Left kidney (tissue), 2 donors: ENCODE data around the gene MZT2B. TPM values are rescaled to one million over a fixed set of nuclear protein-coding genes. Genes with fewer than 3 reads are reported as not detected.
"Not testable (repeated sequence)": the region's sequence is repeated elsewhere in the genome, so short reads cannot be mapped to it uniquely, and the experiment has no call there.

Experiments used
- DNase-seq: peaks from one replicate; pipeline ENCODE4 v3.0.0-alpha.2; 2013
- polyA plus RNA-seq: library from polyadenylated mRNA; unstranded; fragments of 120-200 nt; gene quantifications from one replicate; pipeline ENCODE4 v1.2.1, GENCODE V29; 2013; ENCODE audit not compliant: insufficient read length

Gene MZT2B
- polyA plus RNA-seq, 1 donor, result 62.2 TPM

DNA sequence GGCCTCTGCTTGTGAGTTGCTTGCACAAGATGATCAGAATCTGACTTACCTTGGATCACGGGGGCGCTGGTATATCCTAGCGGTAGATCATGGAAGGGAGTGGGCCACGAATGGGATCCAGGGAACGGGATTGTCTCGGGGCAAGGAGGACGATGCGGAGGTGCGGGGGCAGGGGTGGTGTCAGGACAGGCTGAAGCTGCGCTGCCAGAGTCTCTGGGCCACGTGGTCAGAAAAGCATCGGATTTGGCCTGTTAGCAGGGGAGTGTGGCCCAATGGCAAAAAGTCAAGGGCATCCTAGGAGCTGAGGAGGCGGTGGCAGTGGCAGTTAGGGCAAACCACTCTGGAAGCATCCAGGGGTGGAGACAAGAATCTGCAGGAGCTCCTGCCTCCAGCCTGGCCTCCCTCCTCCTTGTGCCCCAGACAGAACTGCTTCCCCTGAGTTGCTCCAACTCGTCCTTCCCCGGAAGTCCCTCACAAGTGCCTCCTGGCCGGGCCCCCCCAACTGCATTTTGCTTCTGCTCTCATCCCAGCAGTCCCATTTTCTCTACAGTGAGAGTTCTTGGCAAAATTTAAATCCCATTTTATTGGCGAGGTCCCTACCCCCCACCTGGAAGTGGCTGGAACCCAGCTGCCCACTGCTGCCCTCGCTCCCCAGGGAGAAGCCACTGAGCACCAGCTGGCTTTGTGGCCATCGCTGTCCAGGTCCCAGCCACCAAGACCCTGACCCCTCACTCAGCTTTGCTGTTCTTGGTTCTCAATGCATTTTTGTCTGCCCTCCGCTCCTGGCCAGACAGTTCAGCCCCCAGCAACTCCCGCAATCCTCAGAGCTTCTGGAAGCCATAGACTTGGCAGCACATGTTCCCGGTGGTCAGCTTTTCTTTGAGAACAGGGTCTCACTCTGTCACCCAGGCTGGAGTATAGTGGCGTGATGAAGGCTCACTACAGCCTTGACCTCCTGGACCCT, 31.6 kb upstream of the MZT2B start:
- DNase-seq, result no peak

- DNase-seq, result not testable (repeated sequence)
Measured at GRCh38 chr2:130151145-130151512, 30.9 kb upstream of the MZT2B start.

DNA sequence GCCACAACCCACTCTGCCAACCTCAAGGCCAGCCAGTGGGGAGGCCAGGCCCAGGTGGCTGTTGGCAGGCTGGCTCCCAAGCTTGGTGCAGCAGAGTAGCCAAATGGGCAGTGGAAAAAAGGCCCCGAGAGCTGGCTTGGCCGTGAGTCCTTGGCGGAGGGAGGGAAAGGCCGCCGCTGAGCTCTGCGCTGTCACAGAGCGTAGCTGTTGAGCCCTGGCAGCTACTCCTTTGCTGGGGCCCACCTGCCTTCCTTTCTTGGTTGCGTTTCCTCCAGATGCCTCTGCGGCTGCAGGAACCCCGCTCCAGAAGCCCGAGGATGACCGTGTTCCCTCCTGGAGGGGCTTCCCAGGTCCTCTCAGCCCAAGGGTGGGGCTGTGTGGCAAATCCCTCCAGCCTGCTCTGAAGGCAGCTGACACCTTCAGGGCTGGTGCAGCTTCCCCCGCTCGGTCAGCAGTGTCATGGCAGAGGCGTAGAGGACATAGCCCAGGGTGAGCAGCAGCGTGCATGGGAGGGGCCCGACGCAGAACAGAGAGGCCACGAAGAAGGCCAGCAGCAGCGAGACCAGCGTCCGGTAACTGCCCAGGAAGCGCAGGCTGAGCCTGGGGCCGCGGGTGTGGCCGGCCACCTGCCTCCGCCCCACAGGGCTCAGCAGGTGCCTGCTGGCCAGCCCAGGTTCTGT, 29.8 kb upstream of the MZT2B start:
- DNase-seq, result not testable (repeated sequence)

GRCh38 chr2:130152816-130153595, 29.1 kb upstream of the MZT2B start:
- no peak for DNase-seq

- not testable (repeated sequence) for DNase-seq
Measured at GRCh38 chr2:130153721-130154422, 28.2 kb upstream of the MZT2B start.

GRCh38 chr2:130154423-130154770, 27.7 kb upstream of the MZT2B start:
- DNase-seq, result not testable (repeated sequence)

DNA sequence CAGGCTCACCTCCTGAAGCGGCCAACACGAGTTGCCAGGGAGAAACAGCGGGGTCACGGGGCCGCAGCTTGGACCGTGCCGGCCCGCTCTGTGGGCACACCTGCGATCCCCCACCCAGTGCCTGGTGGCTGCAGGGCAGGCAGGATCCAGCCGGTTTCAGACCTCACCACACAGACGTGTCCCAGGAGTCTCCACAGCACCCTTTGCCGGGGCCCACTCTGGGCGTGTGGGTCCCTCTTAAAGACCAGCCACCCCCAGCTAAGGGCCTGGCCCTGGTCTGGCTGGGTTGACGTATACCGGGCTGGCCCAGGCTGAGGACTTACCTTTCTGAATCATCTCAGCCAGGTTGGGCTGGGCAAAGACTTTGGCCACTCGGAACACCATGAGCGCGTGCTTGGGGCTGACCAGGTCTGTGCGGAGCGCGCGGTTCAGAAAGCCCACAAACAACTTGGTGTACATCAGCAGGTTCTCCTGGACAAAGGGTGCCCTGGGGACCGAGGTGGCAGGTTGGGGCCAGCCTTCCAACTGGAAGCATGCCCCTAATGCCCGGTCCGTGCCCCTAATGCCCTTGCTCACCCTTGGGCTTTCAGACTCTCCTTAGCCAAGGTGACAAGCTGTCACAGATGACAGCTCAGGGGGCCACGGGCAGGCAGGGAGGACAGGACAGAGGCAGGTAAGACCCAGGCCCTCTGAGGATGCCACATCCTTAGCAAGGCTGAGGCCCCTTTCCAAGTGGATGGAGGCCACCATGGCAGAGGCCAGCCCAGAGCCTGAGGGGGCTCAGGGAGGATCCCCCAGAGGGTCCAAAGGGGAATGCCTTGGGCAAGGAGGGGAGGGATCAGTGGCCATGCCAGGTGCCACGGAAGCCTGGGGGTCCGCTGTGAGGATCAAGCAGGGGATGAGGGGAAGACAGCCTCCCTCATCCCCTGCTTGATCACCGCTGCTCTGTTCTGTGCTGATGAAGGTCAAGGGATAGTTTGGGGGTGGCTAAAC, 27.0 kb upstream of the MZT2B start:
- no peak for DNase-seq

DNA sequence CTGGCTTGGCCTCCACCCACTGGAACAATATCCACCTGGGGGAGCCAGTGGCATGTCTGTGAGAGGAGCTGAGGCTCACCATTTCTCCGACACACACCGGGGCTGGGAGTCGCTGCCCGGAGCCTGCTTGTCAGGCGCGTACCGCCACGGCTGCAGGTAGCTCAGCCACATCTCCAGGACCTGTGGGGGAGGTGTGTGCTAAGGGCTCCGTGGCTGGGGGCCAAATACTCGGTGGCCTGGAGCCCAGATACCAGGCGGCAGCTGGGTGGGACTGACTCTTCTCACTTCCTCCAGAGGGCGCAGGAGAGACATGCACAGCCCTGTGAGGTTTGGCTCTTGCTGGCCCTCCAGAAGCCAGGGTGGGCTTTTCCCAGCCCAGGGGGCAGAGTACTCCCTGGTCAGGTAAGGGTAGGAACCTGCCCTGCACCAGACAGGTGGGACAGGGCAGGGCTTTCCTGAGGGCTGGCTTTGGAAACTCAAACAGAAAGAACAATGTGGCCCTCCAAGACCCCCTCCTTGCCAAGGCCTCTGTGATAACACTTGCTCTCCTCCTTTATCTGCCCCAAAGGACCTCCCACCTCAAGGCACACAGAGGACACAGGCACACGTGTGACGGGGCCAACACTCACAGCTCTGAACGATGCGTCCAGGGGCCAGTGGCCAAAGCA, 26.0 kb upstream of the MZT2B start:
- not testable (repeated sequence) for DNase-seq

DNA sequence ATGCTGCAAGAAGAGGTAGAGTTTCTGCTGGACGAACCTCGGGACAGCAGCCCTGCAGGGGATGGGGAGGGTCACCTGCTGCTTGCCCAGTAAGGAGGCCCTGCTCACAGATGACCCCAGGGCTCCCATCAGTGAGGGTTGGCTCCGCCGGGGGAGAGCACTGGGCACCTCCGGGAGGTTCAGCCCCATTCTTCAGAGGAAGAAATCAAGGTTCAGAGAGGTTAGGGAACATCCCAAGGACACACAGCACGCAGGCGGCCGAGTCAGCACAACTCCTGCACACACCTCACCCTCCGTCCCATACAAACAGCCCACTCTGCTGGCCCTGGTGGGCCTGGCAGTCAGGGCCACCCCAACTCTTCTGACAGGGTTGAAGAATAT, 25.4 kb upstream of the MZT2B start:
- DNase-seq, result no peak

GRCh38 chr2:130157354-130157753, 24.7 kb upstream of the MZT2B start:
- not testable (repeated sequence) for DNase-seq

DNA sequence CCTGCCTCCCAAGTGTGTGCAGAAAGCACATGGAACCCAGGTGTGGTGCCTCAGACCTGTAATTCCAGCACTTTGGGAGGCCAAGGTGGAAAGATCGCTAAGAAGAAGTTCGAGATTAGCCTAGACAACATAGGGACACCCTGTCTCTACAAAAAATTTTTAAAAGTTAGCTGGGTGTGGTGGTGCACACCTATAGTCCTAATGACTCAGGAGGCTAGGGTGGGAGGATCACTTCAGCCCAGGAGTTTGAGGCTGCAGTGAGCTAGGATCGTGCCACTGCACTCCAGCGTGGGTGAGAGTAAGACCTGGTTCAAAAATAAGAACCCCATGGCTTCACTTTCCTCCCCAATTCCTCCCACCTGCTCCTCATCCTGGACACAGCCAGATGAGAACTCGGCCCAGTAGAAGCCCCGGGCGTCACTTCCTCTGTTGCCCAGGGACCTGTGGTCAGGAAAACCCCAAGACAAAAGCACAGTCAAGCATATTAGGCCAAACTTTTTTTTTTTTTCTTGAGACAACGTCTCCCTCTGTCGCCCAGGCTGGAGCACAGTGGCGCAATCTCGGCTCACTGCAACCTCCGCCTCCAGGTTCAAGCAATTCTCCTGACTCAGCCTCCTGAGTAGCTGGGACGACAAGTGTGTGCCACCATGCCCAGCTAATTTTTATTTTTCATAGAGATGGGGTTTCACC, 24.1 kb upstream of the MZT2B start:
- not testable (repeated sequence) for DNase-seq

- no peak for DNase-seq
Measured at GRCh38 chr2:130158631-130159030, 23.4 kb upstream of the MZT2B start.

GRCh38 chr2:130159376-130159775, 22.7 kb upstream of the MZT2B start:
- not testable (repeated sequence) for DNase-seq

- no peak for DNase-seq
Measured at GRCh38 chr2:130160131-130160530, 21.9 kb upstream of the MZT2B start.

DNA sequence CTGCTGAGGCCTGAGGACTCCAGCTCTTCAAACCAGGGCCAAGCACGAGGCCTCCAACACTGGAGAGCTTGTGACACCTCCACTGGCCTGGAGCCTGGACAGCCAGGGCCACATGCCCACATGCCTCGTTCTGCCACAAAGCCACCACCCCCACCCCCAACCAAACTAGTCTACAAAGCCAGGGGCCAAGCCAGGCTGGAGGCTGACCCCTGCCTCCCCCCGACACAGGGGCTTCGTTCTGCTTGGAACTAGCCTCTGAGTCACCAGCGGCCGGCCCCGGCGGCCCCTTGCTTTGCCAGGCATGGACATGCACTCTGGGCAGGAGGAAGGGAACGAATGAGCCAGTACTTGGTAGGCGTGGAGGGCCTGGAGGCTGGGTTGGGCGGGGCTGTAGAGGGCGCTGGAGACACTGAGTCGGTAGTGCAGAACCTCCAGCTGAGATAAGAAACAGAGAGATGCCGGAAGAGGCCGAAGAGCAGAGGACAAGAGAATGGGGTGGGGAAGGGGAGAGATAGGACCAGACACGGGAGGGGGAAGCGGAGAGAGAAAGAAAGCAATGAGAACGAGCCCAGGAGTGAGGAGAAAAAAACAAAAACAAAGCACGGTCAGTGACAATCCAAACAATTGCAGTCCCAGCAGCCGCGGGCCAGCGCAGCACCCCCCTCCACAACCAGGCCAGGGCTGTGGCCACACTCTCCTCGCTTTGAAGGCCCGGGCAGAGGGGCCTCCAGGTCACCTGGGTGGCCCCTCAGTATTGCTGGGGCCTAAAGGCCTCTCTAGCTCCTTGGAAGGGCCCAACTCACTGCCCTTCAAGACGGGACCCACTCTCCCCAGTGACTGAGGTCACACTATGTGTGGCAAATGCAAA, 21.0 kb upstream of the MZT2B start:
- DNase-seq, result not testable (repeated sequence)

DNA sequence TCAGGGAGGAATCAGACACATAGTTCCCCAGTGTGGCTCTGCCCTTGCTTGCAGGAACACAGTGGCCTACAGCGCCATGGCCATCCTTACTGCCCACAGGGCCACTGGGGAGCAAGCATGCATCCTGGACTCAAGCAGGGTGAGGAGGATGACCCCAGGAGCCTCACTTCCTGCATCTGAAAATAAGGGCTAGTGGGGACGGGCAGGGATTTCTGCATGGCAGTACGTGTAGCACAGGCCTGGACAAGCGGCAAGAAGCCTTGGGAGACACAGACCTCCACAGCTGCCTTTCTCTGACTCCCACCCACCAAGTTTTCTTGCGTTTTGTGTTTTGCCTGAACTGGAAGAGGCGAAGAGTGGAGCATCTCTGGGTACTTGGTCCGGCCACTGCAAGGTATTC, 19.6 kb upstream of the MZT2B start:
- DNase-seq, result not testable (repeated sequence)

GRCh38 chr2:130162968-130163367, 19.1 kb upstream of the MZT2B start:
- DNase-seq, result no peak

GRCh38 chr2:130165293-130166016, 16.6 kb upstream of the MZT2B start:
- no peak for DNase-seq
